ENCODE results near the gene EDEM3. TPM values are rescaled to one million over a fixed set of nuclear protein-coding genes. Genes with fewer than 3 reads are reported as not detected.
"Not testable (repeated sequence)": the region's sequence is repeated elsewhere in the genome, so short reads cannot be mapped to it uniquely, and the experiment has no call there.

Gene EDEM3
- total RNA-seq, 5 donors from 2014 or later (not counting 1 experiment from before 2014, with no cell fraction given), result 21.0 to 44.1 (median 39.1) TPM

GRCh38 chr1:184684285-184685074 lies 70.2 kb downstream of the EDEM3 start:
- Mint-ChIP-seq H3K27ac (no peak overlapping the region), H3K27me3 (no peaks in the 10 kb centered on the region), H3K4me1 (no peaks in the 10 kb centered on the region), H3K36me3 (no peaks in the 10 kb centered on the region), H3K9me3 (peaks cover 0 to 17% (median 15%) of the 10 kb centered on the region in 3 donors), H3K4me3 (no peak overlapping the region)
- Histone ChIP-seq H3K9me3 (no peaks in the 10 kb centered on the region), H3K27ac (ENCODE audit: low read length) (no peak overlapping the region), H3K4me3 (ENCODE audit: control insufficient read depth in 1 of 2, extremely low read depth in 1 of 2, low read length in 1 of 2) (no peak overlapping the region), H3K27me3 (replicated peaks in 1 of 2; ENCODE audit: control insufficient read depth in 2 of 2, extremely low read depth in 1 of 2, insufficient read depth in 2 of 2, low read length in 1 of 2) (no peaks in the 10 kb centered on the region), H3K36me3 (ENCODE audit: control insufficient read depth in 2 of 2, extremely low read depth in 1 of 2, insufficient read depth in 1 of 2, low read length in 1 of 2) (no peaks in the 10 kb centered on the region), H3K4me1 (ENCODE audit: control insufficient read depth in 1 of 2, extremely low read depth in 1 of 2, insufficient read depth in 2 of 2, low read length in 2 of 2) (no peaks in the 10 kb centered on the region)
- 94% methylated on average over 10 of the region's 11 CpGs for WGBS (ENCODE audit: insufficient coverage)
- CTCF ChIA-PET, result no interaction called here
- no peak for ATAC-seq (replicated peaks in 1 of 4)
- POLR2A ChIA-PET, result no interaction called here
- no peak for DNase-seq

- H3K27me3 Mint-ChIP-seq, result no peaks in the 10 kb centered on the region
- H3K4me1 Mint-ChIP-seq, result no peaks in the 10 kb centered on the region
- H3K4me1 ChIP-seq (ENCODE audit: control insufficient read depth in 1 of 2, extremely low read depth in 1 of 2, insufficient read depth in 2 of 2, low read length in 2 of 2), result no peaks in the 10 kb centered on the region
- DNase-seq, result no peak
- no peaks in the 10 kb centered on the region for H3K27me3 ChIP-seq (replicated peaks in 1 of 2; ENCODE audit: control insufficient read depth in 2 of 2, extremely low read depth in 1 of 2, insufficient read depth in 2 of 2, low read length in 1 of 2)
- ATAC-seq (replicated peaks in 1 of 4), result no peak
- ChIA-PET POLR2A (no interaction called here), CTCF (no interaction called here)
- H3K27ac ChIP-seq (ENCODE audit: low read length), result no peak overlapping the region
- peaks cover 0 to 21% (median 17%) of the 10 kb centered on the region in 3 donors for H3K9me3 Mint-ChIP-seq
- H3K27ac Mint-ChIP-seq, result no peak overlapping the region
- WGBS (ENCODE audit: insufficient coverage), result no CpG with 5 or more reads among the region's 3 CpGs
- no peak overlapping the region for H3K4me3 Mint-ChIP-seq
- no peaks in the 10 kb centered on the region for H3K9me3 ChIP-seq
- H3K36me3 Mint-ChIP-seq, result no peaks in the 10 kb centered on the region
- H3K4me3 ChIP-seq (ENCODE audit: control insufficient read depth in 1 of 2, extremely low read depth in 1 of 2, low read length in 1 of 2), result no peak overlapping the region
- no peaks in the 10 kb centered on the region for H3K36me3 ChIP-seq (ENCODE audit: control insufficient read depth in 2 of 2, extremely low read depth in 1 of 2, insufficient read depth in 1 of 2, low read length in 1 of 2)
These were observed 71.7 kb downstream of the EDEM3 start for GRCh38 chr1:184682956-184683355.

GRCh38 chr1:184680611-184681225 lies 73.9 kb downstream of the EDEM3 start:
- H3K27me3 Mint-ChIP-seq; H3K36me3 ChIP-seq (ENCODE audit: control insufficient read depth in 2 of 2, extremely low read depth in 1 of 2, insufficient read depth in 1 of 2, low read length in 1 of 2); H3K27me3 ChIP-seq (replicated peaks in 1 of 2; ENCODE audit: control insufficient read depth in 2 of 2, extremely low read depth in 1 of 2, insufficient read depth in 2 of 2, low read length in 1 of 2); H3K9me3 ChIP-seq; POLR2A ChIA-PET; H3K4me1 Mint-ChIP-seq; H3K4me1 ChIP-seq (ENCODE audit: control insufficient read depth in 1 of 2, extremely low read depth in 1 of 2, insufficient read depth in 2 of 2, low read length in 2 of 2); H3K27ac ChIP-seq (ENCODE audit: low read length); H3K36me3 Mint-ChIP-seq; CTCF ChIA-PET; DNase-seq; ATAC-seq (replicated peaks in 1 of 4); H3K4me3 Mint-ChIP-seq; H3K27ac Mint-ChIP-seq; H3K4me3 ChIP-seq (ENCODE audit: control insufficient read depth in 1 of 2, extremely low read depth in 1 of 2, low read length in 1 of 2): not testable (repeated sequence)
- H3K9me3 Mint-ChIP-seq, result peaks cover 0 to 21% (median 17%) of the 10 kb centered on the region in 3 donors
- WGBS (ENCODE audit: insufficient coverage), result 86% methylated on average over 4 of the region's 5 CpGs

- CTCF ChIA-PET; H3K27ac Mint-ChIP-seq; H3K36me3 Mint-ChIP-seq; H3K27me3 ChIP-seq (replicated peaks in 1 of 2; ENCODE audit: control insufficient read depth in 2 of 2, extremely low read depth in 1 of 2, insufficient read depth in 2 of 2, low read length in 1 of 2); H3K4me3 Mint-ChIP-seq; H3K4me1 Mint-ChIP-seq; H3K9me3 ChIP-seq; H3K4me3 ChIP-seq (ENCODE audit: control insufficient read depth in 1 of 2, extremely low read depth in 1 of 2, low read length in 1 of 2); DNase-seq; POLR2A ChIA-PET; H3K27ac ChIP-seq (ENCODE audit: low read length); ATAC-seq (replicated peaks in 1 of 4); H3K4me1 ChIP-seq (ENCODE audit: control insufficient read depth in 1 of 2, extremely low read depth in 1 of 2, insufficient read depth in 2 of 2, low read length in 2 of 2); H3K36me3 ChIP-seq (ENCODE audit: control insufficient read depth in 2 of 2, extremely low read depth in 1 of 2, insufficient read depth in 1 of 2, low read length in 1 of 2): not testable (repeated sequence)
- WGBS (ENCODE audit: insufficient coverage), result no CpG with 5 or more reads among the region's 3 CpGs
- H3K9me3 Mint-ChIP-seq, result peaks cover 0 to 21% (median 17%) of the 10 kb centered on the region in 3 donors
- peaks cover 4 to 11% of the 10 kb centered on the region in 2 donors for H3K27me3 Mint-ChIP-seq
These were observed 75.2 kb downstream of the EDEM3 start for GRCh38 chr1:184679472-184679871.

- ATAC-seq (replicated peaks in 1 of 4), result no peak
- CTCF ChIA-PET, result no interaction called here
These were observed 77.3 kb downstream of the EDEM3 start for GRCh38 chr1:184677344-184677743.

GRCh38 chr1:184673305-184673704 lies 81.4 kb downstream of the EDEM3 start:
- Mint-ChIP-seq H3K9me3 (no peaks in the 10 kb centered on the region), H3K4me1 (no peaks in the 10 kb centered on the region), H3K36me3 (no peaks in the 10 kb centered on the region), H3K4me3 (no peak overlapping the region), H3K27ac (no peak overlapping the region), H3K27me3 (peaks cover 22 to 24% of the 10 kb centered on the region in 2 donors)
- CTCF ChIA-PET, result no interaction called here
- peaks cover 0 to 2% of the 10 kb centered on the region in 2 experiments for H3K27me3 ChIP-seq (replicated peaks in 1 of 2; ENCODE audit: control insufficient read depth in 2 of 2, extremely low read depth in 1 of 2, insufficient read depth in 2 of 2, low read length in 1 of 2)
- no peak for DNase-seq
- no peak for ATAC-seq (replicated peaks in 1 of 4)
- no peak overlapping the region for H3K27ac ChIP-seq (ENCODE audit: low read length)
- H3K36me3 ChIP-seq (ENCODE audit: control insufficient read depth in 2 of 2, extremely low read depth in 1 of 2, insufficient read depth in 1 of 2, low read length in 1 of 2), result no peaks in the 10 kb centered on the region
- no peaks in the 10 kb centered on the region for H3K9me3 ChIP-seq
- POLR2A ChIA-PET, result no interaction called here
- H3K4me1 ChIP-seq (ENCODE audit: control insufficient read depth in 1 of 2, extremely low read depth in 1 of 2, insufficient read depth in 2 of 2, low read length in 2 of 2), result no peaks in the 10 kb centered on the region
- 100% methylated on average over 6 of the region's 9 CpGs for WGBS (ENCODE audit: insufficient coverage)
- H3K4me3 ChIP-seq (ENCODE audit: control insufficient read depth in 1 of 2, extremely low read depth in 1 of 2, low read length in 1 of 2), result no peak overlapping the region

More at GRCh38 chr1:184677344-184677743, 77.3 kb downstream of the EDEM3 start:
- Histone ChIP-seq H3K36me3 (ENCODE audit: control insufficient read depth in 2 of 2, extremely low read depth in 1 of 2, insufficient read depth in 1 of 2, low read length in 1 of 2) (no peaks in the 10 kb centered on the region), H3K27ac (ENCODE audit: low read length) (no peak overlapping the region), H3K9me3 (no peaks in the 10 kb centered on the region), H3K4me1 (ENCODE audit: control insufficient read depth in 1 of 2, extremely low read depth in 1 of 2, insufficient read depth in 2 of 2, low read length in 2 of 2) (no peaks in the 10 kb centered on the region), H3K4me3 (ENCODE audit: control insufficient read depth in 1 of 2, extremely low read depth in 1 of 2, low read length in 1 of 2) (no peak overlapping the region), H3K27me3 (replicated peaks in 1 of 2; ENCODE audit: control insufficient read depth in 2 of 2, extremely low read depth in 1 of 2, insufficient read depth in 2 of 2, low read length in 1 of 2) (peaks cover 0 to 2% of the 10 kb centered on the region in 2 experiments)
- Mint-ChIP-seq H3K27me3 (peaks cover 17 to 20% of the 10 kb centered on the region in 2 donors), H3K27ac (no peak overlapping the region), H3K4me1 (no peaks in the 10 kb centered on the region), H3K36me3 (no peaks in the 10 kb centered on the region), H3K4me3 (no peak overlapping the region), H3K9me3 (peaks cover 0 to 21% (median 17%) of the 10 kb centered on the region in 3 donors)
- DNase-seq, result no peak
- POLR2A ChIA-PET, result no interaction called here

Data from T-cell (primary cell).